GM23338 (cell line): ENCODE measurements around the gene IL1RAPL2. TPM values are rescaled to one million over a fixed set of nuclear protein-coding genes. Genes with fewer than 3 reads are reported as not detected.

Source experiments
- ATAC-seq: fragments of 200-7000 bp; cut with Tn5 transposase; 3 replicates; pipeline ENCODE4 v1.9.1; 2020
- DNase-seq: peaks from one replicate; pipeline ENCODE4 v3.0.0-alpha.2; 2015; ENCODE audit warnings: low spot score
- H2AFZ ChIP-seq: fragments of 200-600 bp; sonication (generic); 2 replicates; pipeline ENCODE4 v1.8.0; 2016; ENCODE audit warnings: antibody characterized with exemption, mild to moderate bottlenecking, moderate library complexity
- H3F3A ChIP-seq: fragments of 200-600 bp; sonication (generic); replicated peaks from 2 replicates; pipeline ENCODE4 v1.8.0; 2017; ENCODE audit warnings: antibody characterized with exemption, mixed run types, low read depth
- H3K27ac ChIP-seq: fragments of 200-600 bp; sonication (generic); 2 replicates; pipeline ENCODE4 v1.6.1; 2016; ENCODE audit warnings: low read depth
- H3K27me3 ChIP-seq: fragments of 200-600 bp; sonication (generic); 2 replicates; pipeline ENCODE4 v1.8.0; 2016; ENCODE audit warnings: mild to moderate bottlenecking, mixed run types, moderate library complexity; ENCODE audit not compliant: insufficient read depth
- H3K36me3 ChIP-seq: fragments of 200-600 bp; sonication (generic); 2 replicates; pipeline ENCODE4 v1.8.0; 2016; ENCODE audit warnings: mild to moderate bottlenecking; ENCODE audit not compliant: insufficient read depth
- H3K4me1 ChIP-seq: fragments of 200-600 bp; sonication (generic); 2 replicates; pipeline ENCODE4 v1.8.0; 2016; ENCODE audit warnings: mild to moderate bottlenecking, moderate library complexity; ENCODE audit not compliant: insufficient read depth
- H3K4me2 ChIP-seq: fragments of 200-600 bp; sonication (generic); 2 replicates; pipeline ENCODE4 v1.7.1; 2017; ENCODE audit warnings: mixed run types
- H3K4me3 ChIP-seq: fragments of 200-600 bp; sonication (generic); 2 replicates; pipeline ENCODE4 v1.6.1; 2016; ENCODE audit warnings: mixed run types
- H3K79me2 ChIP-seq: fragments of 200-600 bp; sonication (generic); replicated peaks from 2 replicates; pipeline ENCODE4 v1.8.0; 2017; ENCODE audit warnings: mild to moderate bottlenecking; ENCODE audit not compliant: insufficient read depth
- H3K9me2 ChIP-seq: fragments of 200-600 bp; sonication (generic); 2 replicates; pipeline ENCODE4 v1.8.0; 2017; ENCODE audit not compliant: insufficient read depth
- H4K20me1 ChIP-seq: fragments of 200-600 bp; sonication (generic); replicated peaks from 2 replicates; pipeline ENCODE4 v1.8.0; 2017; ENCODE audit warnings: mild to moderate bottlenecking; ENCODE audit not compliant: insufficient read depth
- H3K27ac Mint-ChIP-seq: 2 replicates; pipeline ENCODE4 v1.8.0; 2020; ENCODE audit warnings: inconsistent platforms, mild to moderate bottlenecking, moderate library complexity, mixed read lengths
- H3K27me3 Mint-ChIP-seq: 3 replicates; pipeline ENCODE4 v1.8.0; 2022; ENCODE audit warnings: low read depth, mild to moderate bottlenecking, moderate library complexity, mixed read lengths, inconsistent platforms; ENCODE audit not compliant: insufficient read depth, poor library complexity
- H3K36me3 Mint-ChIP-seq: 3 replicates; pipeline ENCODE4 v1.8.0; 2021; ENCODE audit warnings: low read depth, mild to moderate bottlenecking, inconsistent platforms, moderate library complexity, mixed read lengths
- H3K4me1 Mint-ChIP-seq: 3 replicates; pipeline ENCODE4 v1.8.0; 2020; ENCODE audit warnings: mild to moderate bottlenecking, inconsistent platforms, mixed read lengths
- H3K4me3 Mint-ChIP-seq: 3 replicates; pipeline ENCODE4 v1.8.0; 2021; ENCODE audit warnings: moderate library complexity, mild to moderate bottlenecking, inconsistent platforms, mixed read lengths
- H3K9me3 Mint-ChIP-seq: 3 replicates; pipeline ENCODE4 v1.8.0; 2020; ENCODE audit warnings: moderate library complexity, mild to moderate bottlenecking, inconsistent platforms, mixed read lengths
- CREB1 ChIP-seq: fragments of 250-450 bp; sonication (Bioruptor Pico); IDR thresholded peaks from 2 replicates; pipeline ENCODE4 v1.5.0; 2020; ENCODE audit warnings: low read depth, mild to moderate bottlenecking, moderate library complexity
- CTCF ChIP-seq, 2 experiments: fragments of 200-600 bp in 1 of 2; sonication (generic) in 1 of 2; conservative IDR thresholded peaks; 2 replicates each; pipeline versions ENCODE4 v1.5.1 to v1.6.1; 2016 to 2017; ENCODE audit warnings: antibody characterized with exemption in 2 of 2, low read depth in 2 of 2, mild to moderate bottlenecking in 2 of 2, moderate library complexity in 1 of 2
- ETS1 ChIP-seq: IDR thresholded peaks from 2 replicates; pipeline ENCODE4 v1.6.1; 2016; ENCODE audit warnings: antibody characterized with exemption
- EZH2 ChIP-seq: fragments of 200-600 bp; sonication (generic); IDR thresholded peaks from one replicate; pipeline ENCODE4 v1.8.0; 2017; ENCODE audit warnings: antibody characterized with exemption, mild to moderate bottlenecking, low read depth; ENCODE audit not compliant: unreplicated experiment
- EZH2phosphoT487 ChIP-seq: fragments of 200-600 bp; sonication (generic); IDR thresholded peaks from one replicate; pipeline ENCODE4 v1.8.1; 2018; ENCODE audit warnings: antibody characterized with exemption; ENCODE audit not compliant: unreplicated experiment
- JUNB ChIP-seq: IDR thresholded peaks from one replicate; pipeline ENCODE4 v1.6.1; 2016; ENCODE audit warnings: antibody characterized with exemption; ENCODE audit not compliant: unreplicated experiment
- NANOG ChIP-seq: IDR thresholded peaks from 2 replicates; pipeline ENCODE4 v1.6.1; 2016; ENCODE audit warnings: antibody characterized with exemption, borderline replicate concordance
- POLR2AphosphoS5 ChIP-seq: IDR thresholded peaks from 2 replicates; pipeline ENCODE4 v1.6.1; 2016; ENCODE audit warnings: antibody characterized with exemption, low read depth
- REST ChIP-seq: IDR thresholded peaks from one replicate; pipeline ENCODE4 v1.6.1; 2018; ENCODE audit warnings: antibody characterized with exemption; ENCODE audit not compliant: unreplicated experiment
- ZNF114 ChIP-seq: fragments of 250-450 bp; sonication (Bioruptor Pico); IDR thresholded peaks from 2 replicates; pipeline ENCODE4 v1.5.0; 2020; ENCODE audit warnings: mild to moderate bottlenecking, moderate library complexity
- ZNF331 ChIP-seq: fragments of 250-450 bp; sonication (Bioruptor Pico); IDR thresholded peaks from 2 replicates; pipeline ENCODE4 v1.5.0; 2020; ENCODE audit warnings: low read depth, mild to moderate bottlenecking, moderate library complexity
- polyA plus RNA-seq: library from polyadenylated mRNA; unstranded; fragments of >200 nt; fragmentation: Nextera tagmentation; extraction: Ambion mirVana; gene quantifications from 2 replicates; pipeline ENCODE4 v1.2.1, GENCODE V29; 2016
- total RNA-seq: library from RNA; depleted of rRNA; stranded (reverse); fragments of >200 nt; shearing (Covaris generic); gene quantifications from 2 replicates; pipeline ENCODE4 v1.2.3, GENCODE V29; 2014

IL1RAPL2 gene
- total and polyA plus RNA-seq, 2 experiments from 2014 or later = 0.80 to 0.94 TPM

GRCh38 chrX:104523858-104524257 lies 42.1 kb upstream of the IL1RAPL2 start:
- Mint-ChIP-seq H3K9me3 (no peaks in the 10 kb centered on the region; the same call in 2 of the 3 replicates), H3K27ac (no peak overlapping the region), H3K27me3 (no peaks in the 10 kb centered on the region), H3K4me1 (peaks cover 13% of the 10 kb centered on the region), H3K36me3 (no peaks in the 10 kb centered on the region), H3K4me3 (no peak overlapping the region)
- no peak for TF ChIP-seq EZH2phosphoT487
- no peak for TF ChIP-seq NANOG
- no peak for TF ChIP-seq ETS1
- no peaks in the 10 kb centered on the region for H3K36me3 ChIP-seq
- H3F3A ChIP-seq = no peaks in the 10 kb centered on the region
- H3K27ac ChIP-seq = no peak overlapping the region
- no peaks in the 10 kb centered on the region for H3K27me3 ChIP-seq
- no peak overlapping the region for H2AFZ ChIP-seq
- no peak overlapping the region for H3K4me2 ChIP-seq
- ATAC-seq (no peak), DNase-seq (no peak)
- H3K4me1 ChIP-seq = peaks cover 11% of the 10 kb centered on the region
- H3K4me3 ChIP-seq = no peak overlapping the region
- no peaks in the 10 kb centered on the region for H3K9me2 ChIP-seq
- H3K79me2 ChIP-seq = no peaks in the 10 kb centered on the region
- no peaks in the 10 kb centered on the region for H4K20me1 ChIP-seq

GRCh38 chrX:104539081-104539480 lies 26.9 kb upstream of the IL1RAPL2 start:
- Histone ChIP-seq H2AFZ (no peak overlapping the region), H3K36me3 (no peaks in the 10 kb centered on the region), H3K79me2 (no peaks in the 10 kb centered on the region), H3K9me2 (no peaks in the 10 kb centered on the region), H3K27ac (no peak overlapping the region), H3F3A (no peaks in the 10 kb centered on the region), H3K27me3 (no peaks in the 10 kb centered on the region), H3K4me2 (no peak overlapping the region), H3K4me3 (no peak overlapping the region), H3K4me1 (no peaks in the 10 kb centered on the region), H4K20me1 (no peaks in the 10 kb centered on the region)
- DNase-seq (no peak), ATAC-seq (no peak)
- Mint-ChIP-seq H3K27me3 (no peaks in the 10 kb centered on the region), H3K36me3 (no peaks in the 10 kb centered on the region), H3K27ac (no peak overlapping the region), H3K4me1 (no peaks in the 10 kb centered on the region), H3K9me3 (no peaks in the 10 kb centered on the region; the same call in 2 of the 3 replicates), H3K4me3 (no peak overlapping the region)
- TF ChIP-seq CTCF (conservative IDR thresholded peaks at IDR 0.05; ENCODE audit: low read depth in 2 of 2) = no peak
- TF ChIP-seq POLR2AphosphoS5 = no peak
- TF ChIP-seq EZH2 = no peak
- TF ChIP-seq JUNB = no peak
- no peak for TF ChIP-seq ZNF331 (CRISPR knock-in tag)
- no peak for TF ChIP-seq NANOG
- TF ChIP-seq ETS1 = no peak
- TF ChIP-seq REST = no peak
- TF ChIP-seq CREB1 (CRISPR knock-in tag) = no peak
- TF ChIP-seq ZNF114 = no peak
